ENCODE measurements around the gene GH2. TPM values are rescaled to one million over a fixed set of nuclear protein-coding genes. Genes with fewer than 3 reads are reported as not detected.
A peak's percentile ranks its signal among the peaks of the same experiment; 100 is the strongest.
"Not testable (repeated sequence)": the region's sequence is repeated elsewhere in the genome, so short reads cannot be mapped to it uniquely, and the experiment has no call there.

Gene GH2
- total RNA-seq, 1 donor from 2014 or later: not detected

GRCh38 chr17:63916566-63917185 lies 34.9 kb upstream of the GH2 start:
- Histone ChIP-seq H3F3A (ENCODE audit: low read depth) (peaks cover 6% of the 10 kb centered on the region), H3K9ac (no peak overlapping the region), H3K79me2 (ENCODE audit: low read depth) (no peaks in the 10 kb centered on the region), H3K9me3 (ENCODE audit: low read depth) (no peaks in the 10 kb centered on the region), H3K4me2 (no peak overlapping the region), H4K20me1 (ENCODE audit: low read depth) (no peaks in the 10 kb centered on the region), H3K4me3 (no peak overlapping the region), H2AFZ (replicated peaks) (no peak overlapping the region), H3K27ac (no peak overlapping the region), H3K36me3 (no peaks in the 10 kb centered on the region), H3K27me3 (peaks cover 4% of the 10 kb centered on the region), H3K4me1 (no peaks in the 10 kb centered on the region)
- peaks cover 10% of the 10 kb centered on the region for H3K27me3 Mint-ChIP-seq (ENCODE audit: insufficient read depth, low read depth)
- no peak overlapping the region for H3K4me3 Mint-ChIP-seq
- H3K27ac Mint-ChIP-seq: no peak overlapping the region
- TF ChIP-seq EZH2 (IDR thresholded peaks at IDR 0.05) (no peak), CTCF (IDR thresholded peaks at IDR 0.05) (no peak), EZH2phosphoT487 (IDR thresholded peaks at IDR 0.05) (no peak)
- no peaks in the 10 kb centered on the region for H3K36me3 Mint-ChIP-seq
- H3K4me1 Mint-ChIP-seq: peaks cover 9% of the 10 kb centered on the region
- no peak for DNase-seq (ENCODE audit: low spot score)
- H3K9me3 Mint-ChIP-seq: no peaks in the 10 kb centered on the region

DNA sequence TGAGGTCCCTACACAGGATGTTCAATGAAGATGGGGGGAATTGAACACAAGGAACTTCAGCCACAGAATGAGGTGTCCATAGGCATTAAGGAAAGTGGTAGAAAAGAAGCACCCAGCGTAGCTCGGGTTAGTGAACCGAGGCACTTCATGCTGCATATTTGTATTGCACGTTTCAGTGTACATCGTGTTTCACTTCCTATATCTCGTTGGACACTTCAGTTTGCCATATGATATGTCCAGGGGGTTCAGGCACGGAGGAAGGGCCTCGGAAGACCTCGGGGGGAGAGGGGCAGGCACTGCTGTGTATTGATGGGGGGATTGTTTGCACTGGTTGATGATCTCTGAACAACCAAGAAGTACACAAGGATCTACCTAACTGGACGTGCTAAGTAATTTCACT lies 34.0 kb upstream of the GH2 start:
- not testable (repeated sequence) for H3K27ac ChIP-seq; H3K4me1 ChIP-seq; H4K20me1 ChIP-seq (ENCODE audit: low read depth); H3K9me3 Mint-ChIP-seq; H3K9me3 ChIP-seq (ENCODE audit: low read depth); H3K27me3 Mint-ChIP-seq (ENCODE audit: insufficient read depth, low read depth); DNase-seq (ENCODE audit: low spot score); H3K36me3 Mint-ChIP-seq; H3K4me1 Mint-ChIP-seq; H3K9ac ChIP-seq; H3K79me2 ChIP-seq (ENCODE audit: low read depth); H2AFZ ChIP-seq (replicated peaks); H3F3A ChIP-seq (ENCODE audit: low read depth); H3K27me3 ChIP-seq; H3K27ac Mint-ChIP-seq; H3K4me3 Mint-ChIP-seq; H3K36me3 ChIP-seq; H3K4me3 ChIP-seq; H3K4me2 ChIP-seq

DNA sequence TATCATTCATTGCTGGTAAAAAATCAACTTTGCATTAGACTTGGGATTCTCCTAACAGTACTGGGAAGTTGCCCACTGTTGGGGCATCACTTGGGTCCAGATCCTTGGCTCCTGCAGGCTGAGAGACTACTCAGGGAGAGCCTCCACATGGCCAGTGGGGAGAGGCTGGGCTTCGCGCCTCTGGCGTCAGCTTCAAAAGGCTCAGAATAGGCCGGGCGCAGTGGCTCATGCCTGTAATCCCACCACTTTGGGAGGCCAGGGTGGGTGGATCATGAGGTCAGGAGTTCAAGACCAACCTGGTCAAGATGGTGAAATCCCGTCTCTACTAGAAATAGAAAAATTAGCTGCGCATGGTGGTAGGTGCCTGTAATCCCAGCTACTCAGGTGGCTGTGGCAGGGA lies 32.7 kb upstream of the GH2 start:
- H3K4me1 ChIP-seq: no peaks in the 10 kb centered on the region
- no peaks in the 10 kb centered on the region for H4K20me1 ChIP-seq (ENCODE audit: low read depth)
- Mint-ChIP-seq H3K27me3 (ENCODE audit: insufficient read depth, low read depth) (peaks cover 8% of the 10 kb centered on the region), H3K36me3 (no peaks in the 10 kb centered on the region), H3K9me3 (no peaks in the 10 kb centered on the region), H3K4me1 (peaks cover 5% of the 10 kb centered on the region), H3K27ac (no peak overlapping the region), H3K4me3 (no peak overlapping the region)
- DNase-seq (ENCODE audit: low spot score): no peak
- no peak overlapping the region for H2AFZ ChIP-seq (replicated peaks)
- H3K79me2 ChIP-seq (ENCODE audit: low read depth): no peaks in the 10 kb centered on the region
- no peaks in the 10 kb centered on the region for H3K9me3 ChIP-seq (ENCODE audit: low read depth)
- H3K27ac ChIP-seq: no peak overlapping the region
- H3F3A ChIP-seq (ENCODE audit: low read depth): peaks cover 6% of the 10 kb centered on the region
- peaks cover 4% of the 10 kb centered on the region for H3K27me3 ChIP-seq
- no peak overlapping the region for H3K4me2 ChIP-seq
- TF ChIP-seq CTCF (IDR thresholded peaks at IDR 0.05): no peak
- TF ChIP-seq EZH2phosphoT487 (IDR thresholded peaks at IDR 0.05): no peak
- no peak for TF ChIP-seq EZH2 (IDR thresholded peaks at IDR 0.05)
- H3K36me3 ChIP-seq: no peaks in the 10 kb centered on the region
- H3K4me3 ChIP-seq: no peak overlapping the region
- no peak overlapping the region for H3K9ac ChIP-seq

GRCh38 chr17:63911657-63912100 lies 29.9 kb upstream of the GH2 start:
- no peak for TF ChIP-seq EZH2 (IDR thresholded peaks at IDR 0.05)
- TF ChIP-seq EZH2phosphoT487 (IDR thresholded peaks at IDR 0.05): no peak
- peak; percentile 74 for TF ChIP-seq CTCF (IDR thresholded peaks at IDR 0.05)
- no peaks in the 10 kb centered on the region for H3K9me3 Mint-ChIP-seq
- no peaks in the 10 kb centered on the region for H4K20me1 ChIP-seq (ENCODE audit: low read depth)
- H3F3A ChIP-seq (ENCODE audit: low read depth): no peaks in the 10 kb centered on the region
- H3K79me2 ChIP-seq (ENCODE audit: low read depth): no peaks in the 10 kb centered on the region
- peak; percentile 59 for DNase-seq (ENCODE audit: low spot score)
- no peaks in the 10 kb centered on the region for H3K4me1 ChIP-seq
- no peaks in the 10 kb centered on the region for H3K36me3 Mint-ChIP-seq
- no peak overlapping the region for H3K4me3 ChIP-seq
- H2AFZ ChIP-seq (replicated peaks): no peak overlapping the region
- H3K4me1 Mint-ChIP-seq: no peaks in the 10 kb centered on the region
- no peak overlapping the region for H3K4me3 Mint-ChIP-seq
- H3K27ac Mint-ChIP-seq: no peak overlapping the region
- no peak overlapping the region for H3K4me2 ChIP-seq
- H3K27me3 Mint-ChIP-seq (ENCODE audit: insufficient read depth, low read depth): no peaks in the 10 kb centered on the region
- H3K27me3 ChIP-seq: no peaks in the 10 kb centered on the region
- H3K36me3 ChIP-seq: no peaks in the 10 kb centered on the region
- H3K27ac ChIP-seq: no peak overlapping the region
- H3K9me3 ChIP-seq (ENCODE audit: low read depth): no peaks in the 10 kb centered on the region
- H3K9ac ChIP-seq: no peak overlapping the region
